ENCODE data around the gene NOS1.

DNA sequence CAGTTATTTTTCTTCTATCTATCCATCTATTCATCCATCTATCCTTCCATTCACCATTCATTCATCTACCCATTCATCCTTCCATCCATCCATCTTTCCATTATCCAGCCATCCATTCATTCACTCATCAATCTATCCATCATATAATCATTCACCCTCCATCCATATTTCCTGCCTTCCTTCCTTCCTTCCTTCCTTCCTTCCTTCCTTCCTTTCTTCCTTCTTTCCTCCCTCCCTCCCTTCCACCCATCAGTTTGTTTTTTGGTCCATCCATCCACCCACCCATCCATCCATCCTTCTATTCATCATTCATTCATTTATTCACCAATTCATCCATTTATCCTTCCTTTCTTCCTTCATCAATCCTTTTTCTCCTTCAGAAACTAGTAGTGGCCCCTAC is 34.3 kb upstream of the NOS1 start:
- TF ChIP-seq POLR2A (IDR thresholded peaks at IDR 0.05) = no peak
- TF ChIP-seq, protein P1, sequence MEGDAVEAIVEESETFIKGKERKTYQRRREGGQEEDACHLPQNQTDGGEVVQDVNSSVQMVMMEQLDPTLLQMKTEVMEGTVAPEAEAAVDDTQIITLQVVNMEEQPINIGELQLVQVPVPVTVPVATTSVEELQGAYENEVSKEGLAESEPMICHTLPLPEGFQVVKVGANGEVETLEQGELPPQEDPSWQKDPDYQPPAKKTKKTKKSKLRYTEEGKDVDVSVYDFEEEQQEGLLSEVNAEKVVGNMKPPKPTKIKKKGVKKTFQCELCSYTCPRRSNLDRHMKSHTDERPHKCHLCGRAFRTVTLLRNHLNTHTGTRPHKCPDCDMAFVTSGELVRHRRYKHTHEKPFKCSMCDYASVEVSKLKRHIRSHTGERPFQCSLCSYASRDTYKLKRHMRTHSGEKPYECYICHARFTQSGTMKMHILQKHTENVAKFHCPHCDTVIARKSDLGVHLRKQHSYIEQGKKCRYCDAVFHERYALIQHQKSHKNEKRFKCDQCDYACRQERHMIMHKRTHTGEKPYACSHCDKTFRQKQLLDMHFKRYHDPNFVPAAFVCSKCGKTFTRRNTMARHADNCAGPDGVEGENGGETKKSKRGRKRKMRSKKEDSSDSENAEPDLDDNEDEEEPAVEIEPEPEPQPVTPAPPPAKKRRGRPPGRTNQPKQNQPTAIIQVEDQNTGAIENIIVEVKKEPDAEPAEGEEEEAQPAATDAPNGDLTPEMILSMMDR (IDR thresholded peaks at IDR 0.05) = no peak
- TF ChIP-seq POLR2AphosphoS5 (IDR thresholded peaks at IDR 0.05) = no peak
- no peak for TF ChIP-seq EP300 (IDR thresholded peaks at IDR 0.05)

Measured in suprapubic skin (tissue), 4 donors.